K562 (cell line): ENCODE data around the gene MAML1. TPM values are rescaled to one million over a fixed set of nuclear protein-coding genes. Genes with fewer than 3 reads are reported as not detected.

ENCODE experiments used
- MED1 ChIP-seq: sonication (generic); formaldehyde crosslinking; IDR thresholded peaks from 2 replicates; pipeline ENCODE4 v1.8.1; 2023; ENCODE audit warnings: missing genetic modification reagents, borderline replicate concordance
- MEIS2 ChIP-seq: fragments of 450-650 bp; IDR thresholded peaks from 2 replicates; pipeline ENCODE4 v1.6.1; 2014; ENCODE audit warnings: mild to moderate bottlenecking; ENCODE audit not compliant: partially characterized antibody
- POLR2H ChIP-seq: IDR thresholded peaks from 2 replicates; pipeline ENCODE4 v1.6.1; 2016; ENCODE audit warnings: missing genetic modification characterization, low read depth, mild to moderate bottlenecking, control low read depth, missing compliant biosample characterization, moderate library complexity
- POLR3G ChIP-seq: IDR thresholded peaks from 2 replicates; pipeline ENCODE4 v1.6.1; 2011; ENCODE audit not compliant: insufficient read length, insufficient replicate concordance; ENCODE audit errors: extremely low read depth
- RB1 ChIP-seq: fragments of 450-650 bp; IDR thresholded peaks from 2 replicates; pipeline ENCODE4 v1.6.1; 2017; ENCODE audit warnings: low read depth, mild to moderate bottlenecking
- U2AF2 ChIP-seq: fragments of 200-400 bp; formaldehyde crosslinking; optimal IDR thresholded peaks from 2 replicates; pipeline ENCODE3; 2017; ENCODE audit warnings: low read depth, mild to moderate bottlenecking, low read length
- polyA plus RNA-seq, 8 experiments: library from polyadenylated mRNA; depleted of rRNA in 4 of 8; stranded (reverse) in 5 of 8; unstranded in 3 of 8; fragments of >200 nt; fragmentation: Nextera tagmentation in 2 of 8; fragmentation: Illumina TruSeq in 1 of 8; extraction: Ambion mirVana in 2 of 8; extraction: Trizol in 1 of 8; gene quantifications; 2 replicates each; pipeline versions ENCODE4 v1.2.1 to v1.2.3, GENCODE V29; 2011 to 2014; ENCODE audit warnings: inconsistent platforms in 1 of 8, missing spikeins in 1 of 8
- total RNA-seq, 7 experiments: library from RNA; depleted of rRNA in 6 of 7; stranded (reverse); fragments of >200 nt in 6 of 7; fragmentation: Illumina TruSeq in 2 of 7; extraction: Trizol in 2 of 7; gene quantifications; 2 replicates each; pipeline versions ENCODE4 v1.2.1 to v1.2.3, GENCODE V29; 2011 to 2021; ENCODE audit warnings: low replicate concordance in 1 of 7
- TF ChIP-seq, protein P1 (sequence below), 2 experiments: fragments of 450-650 bp; IDR thresholded peaks; 2 replicates each; pipeline ENCODE4 v1.6.1; 2016
- TF ChIP-seq, protein P2 (sequence below): sonication (generic); formaldehyde crosslinking; IDR thresholded peaks from 2 replicates; pipeline ENCODE4 v1.8.1; 2023; ENCODE audit warnings: mild to moderate bottlenecking, missing genetic modification reagents
- TF ChIP-seq, protein P3 (sequence below): fragments of 450-650 bp; IDR thresholded peaks from 2 replicates; pipeline ENCODE4 v1.6.1; 2016
- TF ChIP-seq, protein P4 (sequence below): fragments of 450-650 bp; formaldehyde crosslinking; IDR thresholded peaks from 2 replicates; pipeline ENCODE4 v1.4.0; 2020; ENCODE audit warnings: mild to moderate bottlenecking

The MAML1 gene
- total and polyA plus RNA-seq, 9 of the 15 experiments (the other 6 are each of a cell fraction or from before 2014, with no cell fraction given): 0.32 to 18.4 (median 7.0) TPM

DNA sequence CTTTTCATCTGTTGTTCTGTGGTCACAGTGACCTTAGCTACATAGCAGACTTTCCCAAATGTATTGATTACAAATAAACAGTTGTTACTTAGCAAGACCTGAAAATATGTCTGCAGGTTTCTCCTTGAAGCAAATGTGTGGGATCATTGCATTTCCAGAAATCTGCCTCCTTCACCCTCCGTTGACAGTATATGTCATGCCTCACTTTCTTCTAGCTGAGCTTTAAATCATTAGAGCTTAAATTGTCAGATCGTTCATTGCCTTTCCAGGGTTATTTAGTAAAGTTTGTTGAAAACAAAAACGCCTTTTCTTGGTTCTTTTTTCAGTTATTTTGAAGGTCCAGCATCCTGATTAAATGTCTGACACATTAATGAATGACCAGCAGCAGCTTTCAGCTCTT is 2.3 kb upstream of the MAML1 start (continued):
- TF ChIP-seq, protein P1, sequence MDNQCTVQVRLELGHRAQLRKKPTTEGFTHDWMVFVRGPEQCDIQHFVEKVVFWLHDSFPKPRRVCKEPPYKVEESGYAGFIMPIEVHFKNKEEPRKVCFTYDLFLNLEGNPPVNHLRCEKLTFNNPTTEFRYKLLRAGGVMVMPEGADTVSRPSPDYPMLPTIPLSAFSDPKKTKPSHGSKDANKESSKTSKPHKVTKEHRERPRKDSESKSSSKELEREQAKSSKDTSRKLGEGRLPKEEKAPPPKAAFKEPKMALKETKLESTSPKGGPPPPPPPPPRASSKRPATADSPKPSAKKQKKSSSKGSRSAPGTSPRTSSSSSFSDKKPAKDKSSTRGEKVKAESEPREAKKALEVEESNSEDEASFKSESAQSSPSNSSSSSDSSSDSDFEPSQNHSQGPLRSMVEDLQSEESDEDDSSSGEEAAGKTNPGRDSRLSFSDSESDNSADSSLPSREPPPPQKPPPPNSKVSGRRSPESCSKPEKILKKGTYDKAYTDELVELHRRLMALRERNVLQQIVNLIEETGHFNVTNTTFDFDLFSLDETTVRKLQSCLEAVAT (IDR thresholded peaks at IDR 0.05): no peak
- TF ChIP-seq, protein P2, sequence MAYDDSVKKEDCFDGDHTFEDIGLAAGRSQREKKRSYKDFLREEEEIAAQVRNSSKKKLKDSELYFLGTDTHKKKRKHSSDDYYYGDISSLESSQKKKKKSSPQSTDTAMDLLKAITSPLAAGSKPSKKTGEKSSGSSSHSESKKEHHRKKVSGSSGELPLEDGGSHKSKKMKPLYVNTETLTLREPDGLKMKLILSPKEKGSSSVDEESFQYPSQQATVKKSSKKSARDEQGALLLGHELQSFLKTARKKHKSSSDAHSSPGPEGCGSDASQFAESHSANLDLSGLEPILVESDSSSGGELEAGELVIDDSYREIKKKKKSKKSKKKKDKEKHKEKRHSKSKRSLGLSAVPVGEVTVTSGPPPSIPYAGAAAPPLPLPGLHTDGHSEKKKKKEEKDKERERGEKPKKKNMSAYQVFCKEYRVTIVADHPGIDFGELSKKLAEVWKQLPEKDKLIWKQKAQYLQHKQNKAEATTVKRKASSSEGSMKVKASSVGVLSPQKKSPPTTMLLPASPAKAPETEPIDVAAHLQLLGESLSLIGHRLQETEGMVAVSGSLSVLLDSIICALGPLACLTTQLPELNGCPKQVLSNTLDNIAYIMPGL (CRISPR knock-in tag): no peak
- TF ChIP-seq U2AF2 (no peak), POLR3G (no peak), POLR2H (tag) (no peak), MED1 (CRISPR knock-in tag) (no peak), RB1 (no peak), MEIS2 (peak; percentile 79)
- TF ChIP-seq, protein P3, sequence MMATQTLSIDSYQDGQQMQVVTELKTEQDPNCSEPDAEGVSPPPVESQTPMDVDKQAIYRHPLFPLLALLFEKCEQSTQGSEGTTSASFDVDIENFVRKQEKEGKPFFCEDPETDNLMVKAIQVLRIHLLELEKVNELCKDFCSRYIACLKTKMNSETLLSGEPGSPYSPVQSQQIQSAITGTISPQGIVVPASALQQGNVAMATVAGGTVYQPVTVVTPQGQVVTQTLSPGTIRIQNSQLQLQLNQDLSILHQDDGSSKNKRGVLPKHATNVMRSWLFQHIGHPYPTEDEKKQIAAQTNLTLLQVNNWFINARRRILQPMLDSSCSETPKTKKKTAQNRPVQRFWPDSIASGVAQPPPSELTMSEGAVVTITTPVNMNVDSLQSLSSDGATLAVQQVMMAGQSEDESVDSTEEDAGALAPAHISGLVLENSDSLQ: peak; percentile 46; the same call in 1 of the 2 replicates
- TF ChIP-seq, protein P4, sequence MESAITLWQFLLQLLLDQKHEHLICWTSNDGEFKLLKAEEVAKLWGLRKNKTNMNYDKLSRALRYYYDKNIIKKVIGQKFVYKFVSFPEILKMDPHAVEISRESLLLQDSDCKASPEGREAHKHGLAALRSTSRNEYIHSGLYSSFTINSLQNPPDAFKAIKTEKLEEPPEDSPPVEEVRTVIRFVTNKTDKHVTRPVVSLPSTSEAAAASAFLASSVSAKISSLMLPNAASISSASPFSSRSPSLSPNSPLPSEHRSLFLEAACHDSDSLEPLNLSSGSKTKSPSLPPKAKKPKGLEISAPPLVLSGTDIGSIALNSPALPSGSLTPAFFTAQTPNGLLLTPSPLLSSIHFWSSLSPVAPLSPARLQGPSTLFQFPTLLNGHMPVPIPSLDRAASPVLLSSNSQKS (CRISPR knock-in tag): 0 out of 2 replicates have a peak, but pooled peaks have one; percentile 36
